ENCODE data around the gene CEMIP2. TPM values are rescaled to one million over a fixed set of nuclear protein-coding genes. Genes with fewer than 3 reads are reported as not detected.

CEMIP2 gene
- total and polyA plus RNA-seq, 2 of the 13 experiments (the other 11 are each of a cell fraction or from before 2014, with no cell fraction given) = 94.3 to 128 TPM

DNA sequence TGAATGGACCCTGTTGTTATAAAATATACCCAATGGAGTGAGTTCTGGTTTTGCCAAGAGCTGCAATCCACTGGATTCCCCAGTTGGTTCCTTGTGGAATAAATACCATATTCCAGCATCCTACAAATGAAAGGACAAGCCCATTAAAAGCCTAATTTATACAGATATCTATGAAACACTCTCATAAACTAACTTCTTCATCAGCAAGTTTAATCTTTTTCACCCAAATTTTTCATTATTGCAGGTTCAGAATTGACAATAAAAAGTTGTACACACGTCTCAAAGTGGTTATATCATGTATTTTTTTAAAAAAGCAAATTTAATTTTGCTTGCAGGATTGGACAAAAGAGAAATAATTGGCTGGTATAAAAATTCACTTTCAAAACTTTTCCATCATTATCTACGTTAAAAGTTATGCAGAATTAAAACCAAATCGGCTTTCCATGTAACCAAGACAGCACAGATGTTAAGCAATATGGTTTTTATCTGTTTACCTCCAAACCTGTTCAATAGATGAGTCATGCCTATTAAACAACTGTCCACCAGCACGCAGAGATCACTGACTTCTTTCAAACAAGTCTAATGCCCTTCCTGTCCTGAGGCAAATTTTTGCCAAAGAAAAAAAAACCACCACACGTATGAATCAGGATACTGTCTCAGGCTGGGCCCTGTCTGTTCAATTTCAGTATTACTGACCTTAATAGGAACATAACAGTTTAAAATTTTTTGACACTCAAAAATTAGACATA is 42.5 kb downstream of the CEMIP2 start (continued):
- TF ChIP-seq MYNN (CRISPR knock-in tag; IDR thresholded peaks at IDR 0.05; ENCODE audit: low read depth) (no peak), SMAD3 (CRISPR knock-in tag; IDR thresholded peaks at IDR 0.05) (peak; percentile 82), MATR3 (CRISPR knock-in tag; IDR thresholded peaks at IDR 0.05) (no peak), ZBTB2 (CRISPR knock-in tag; IDR thresholded peaks at IDR 0.05; ENCODE audit: low read depth) (no peak), ZBTB14 (CRISPR knock-in tag; IDR thresholded peaks at IDR 0.05) (no peak), FOSL2 (CRISPR knock-in tag; IDR thresholded peaks at IDR 0.05) (peak; percentile 100), MBD4 (IDR thresholded peaks at IDR 0.05; ENCODE audit: borderline replicate concordance, low read length) (peak; percentile 70; the same call in 1 of the 2 replicates), BCL3 (CRISPR knock-in tag; IDR thresholded peaks at IDR 0.05) (no peak), KLF9 (CRISPR knock-in tag; IDR thresholded peaks at IDR 0.05; ENCODE audit: low read depth) (0 out of 2 replicates have a peak, but pooled peaks have one; percentile 53), CBFB (CRISPR knock-in tag; IDR thresholded peaks at IDR 0.05) (no peak), SNRNP70 (IDR thresholded peaks at IDR 0.05; ENCODE audit: low read depth, low read length) (no peak), SRF (IDR thresholded peaks at IDR 0.05; ENCODE audit: low read depth, low read length) (no peak), ZNF720 (CRISPR knock-in tag; IDR thresholded peaks at IDR 0.05) (no peak), ZBTB38 (CRISPR knock-in tag; IDR thresholded peaks at IDR 0.05) (no peak), TFDP2 (CRISPR knock-in tag; IDR thresholded peaks at IDR 0.05) (no peak)
- TF ChIP-seq, protein P1, sequence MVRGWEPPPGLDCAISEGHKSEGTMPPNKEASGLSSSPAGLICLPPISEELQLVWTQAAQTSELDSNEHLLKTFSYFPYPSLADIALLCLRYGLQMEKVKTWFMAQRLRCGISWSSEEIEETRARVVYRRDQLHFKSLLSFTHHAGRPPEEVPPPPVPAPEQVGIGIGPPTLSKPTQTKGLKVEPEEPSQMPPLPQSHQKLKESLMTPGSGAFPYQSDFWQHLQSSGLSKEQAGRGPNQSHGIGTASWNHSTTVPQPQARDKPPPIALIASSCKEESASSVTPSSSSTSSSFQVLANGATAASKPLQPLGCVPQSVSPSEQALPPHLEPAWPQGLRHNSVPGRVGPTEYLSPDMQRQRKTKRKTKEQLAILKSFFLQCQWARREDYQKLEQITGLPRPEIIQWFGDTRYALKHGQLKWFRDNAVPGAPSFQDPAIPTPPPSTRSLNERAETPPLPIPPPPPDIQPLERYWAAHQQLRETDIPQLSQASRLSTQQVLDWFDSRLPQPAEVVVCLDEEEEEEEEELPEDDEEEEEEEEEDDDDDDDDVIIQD (CRISPR knock-in tag; IDR thresholded peaks at IDR 0.05; ENCODE audit: low read depth) = peak; percentile 74; the same call in 1 of the 2 replicates
- TF ChIP-seq, protein P2, sequence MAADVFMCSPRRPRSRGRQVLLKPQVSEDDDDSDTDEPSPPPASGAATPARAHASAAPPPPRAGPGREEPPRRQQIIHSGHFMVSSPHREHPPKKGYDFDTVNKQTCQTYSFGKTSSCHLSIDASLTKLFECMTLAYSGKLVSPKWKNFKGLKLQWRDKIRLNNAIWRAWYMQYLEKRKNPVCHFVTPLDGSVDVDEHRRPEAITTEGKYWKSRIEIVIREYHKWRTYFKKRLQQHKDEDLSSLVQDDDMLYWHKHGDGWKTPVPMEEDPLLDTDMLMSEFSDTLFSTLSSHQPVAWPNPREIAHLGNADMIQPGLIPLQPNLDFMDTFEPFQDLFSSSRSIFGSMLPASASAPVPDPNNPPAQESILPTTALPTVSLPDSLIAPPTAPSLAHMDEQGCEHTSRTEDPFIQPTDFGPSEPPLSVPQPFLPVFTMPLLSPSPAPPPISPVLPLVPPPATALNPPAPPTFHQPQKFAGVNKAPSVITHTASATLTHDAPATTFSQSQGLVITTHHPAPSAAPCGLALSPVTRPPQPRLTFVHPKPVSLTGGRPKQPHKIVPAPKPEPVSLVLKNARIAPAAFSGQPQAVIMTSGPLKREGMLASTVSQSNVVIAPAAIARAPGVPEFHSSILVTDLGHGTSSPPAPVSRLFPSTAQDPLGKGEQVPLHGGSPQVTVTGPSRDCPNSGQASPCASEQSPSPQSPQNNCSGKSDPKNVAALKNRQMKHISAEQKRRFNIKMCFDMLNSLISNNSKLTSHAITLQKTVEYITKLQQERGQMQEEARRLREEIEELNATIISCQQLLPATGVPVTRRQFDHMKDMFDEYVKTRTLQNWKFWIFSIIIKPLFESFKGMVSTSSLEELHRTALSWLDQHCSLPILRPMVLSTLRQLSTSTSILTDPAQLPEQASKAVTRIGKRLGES (CRISPR knock-in tag; IDR thresholded peaks at IDR 0.05; ENCODE audit: borderline replicate concordance) = no peak
- TF ChIP-seq, protein P3, sequence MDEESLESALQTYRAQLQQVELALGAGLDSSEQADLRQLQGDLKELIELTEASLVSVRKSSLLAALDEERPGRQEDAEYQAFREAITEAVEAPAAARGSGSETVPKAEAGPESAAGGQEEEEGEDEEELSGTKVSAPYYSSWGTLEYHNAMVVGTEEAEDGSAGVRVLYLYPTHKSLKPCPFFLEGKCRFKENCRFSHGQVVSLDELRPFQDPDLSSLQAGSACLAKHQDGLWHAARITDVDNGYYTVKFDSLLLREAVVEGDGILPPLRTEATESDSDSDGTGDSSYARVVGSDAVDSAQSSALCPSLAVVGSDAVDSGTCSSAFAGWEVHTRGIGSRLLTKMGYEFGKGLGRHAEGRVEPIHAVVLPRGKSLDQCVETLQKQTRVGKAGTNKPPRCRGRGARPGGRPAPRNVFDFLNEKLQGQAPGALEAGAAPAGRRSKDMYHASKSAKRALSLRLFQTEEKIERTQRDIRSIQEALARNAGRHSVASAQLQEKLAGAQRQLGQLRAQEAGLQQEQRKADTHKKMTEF (CRISPR knock-in tag; IDR thresholded peaks at IDR 0.05) = peak; percentile 90
